Uterus (tissue), 4 donors: ENCODE results near the gene IL20RB. TPM values are rescaled to one million over a fixed set of nuclear protein-coding genes. Genes with fewer than 3 reads are reported as not detected.

Source experiments
- DNase-seq, 2 donors: peaks; one replicate each; pipeline ENCODE4 v3.0.0-alpha.2; 2019 to 2020
- H3K27ac ChIP-seq, 2 donors: fragments of 200-600 bp; sonication (generic); 1 replicate in 1 of 2; 2 replicates in 1 of 2; pipeline ENCODE4 v1.5.1; 2016 to 2018
- H3K27me3 ChIP-seq, 2 donors: fragments of 200-600 bp; sonication (generic); one replicate each; pipeline ENCODE4 v1.5.1; 2018 to 2019; ENCODE audit warnings: control low read depth in 1 of 2
- H3K36me3 ChIP-seq, 2 donors: fragments of 200-600 bp; sonication (generic); one replicate each; pipeline ENCODE4 v1.5.1; 2019; ENCODE audit warnings: control low read depth in 1 of 2
- H3K4me1 ChIP-seq, 2 donors: fragments of 200-600 bp; sonication (generic); one replicate each; pipeline ENCODE4 v1.5.1; 2018 to 2019; ENCODE audit warnings: control low read depth in 1 of 2
- H3K4me3 ChIP-seq, 2 donors: fragments of 200-600 bp; sonication (generic); 1 replicate in 1 of 2; 2 replicates in 1 of 2; pipeline ENCODE4 v1.5.1; 2018 to 2019; ENCODE audit warnings: mild to moderate bottlenecking in 1 of 2
- H3K9me3 ChIP-seq, 2 donors: fragments of 200-600 bp; sonication (generic); one replicate each; pipeline ENCODE4 v1.5.1; 2019; ENCODE audit warnings: control low read depth in 1 of 2
- POLR2A ChIP-seq, 2 donors: fragments of 450-650 bp; IDR thresholded peaks; one replicate each; pipeline ENCODE4 v1.6.1; 2016; ENCODE audit warnings: antibody characterized with exemption in 2 of 2, mild to moderate bottlenecking in 1 of 2, moderate library complexity in 1 of 2
- intact Hi-C: fragments of 100-400 bp; cut with DNase I; formaldehyde crosslinking; loops from one replicate; pipeline ENCODE4 v1.15.1; 2023; ENCODE audit warnings: low total_unique reads
- total RNA-seq, 4 donors: library from RNA; depleted of rRNA in 3 of 4; stranded (reverse); fragments of >200 nt in 3 of 4; gene quantifications; one replicate each; pipeline versions ENCODE4 v1.1.0 to v1.2.4, GENCODE V29; 2014 to 2023
- TF ChIP-seq, protein P1 (sequence below), 4 experiments: fragments of 200-600 bp in 2 of 4; fragments of 450-650 bp in 2 of 4; sonication (generic) in 2 of 4; IDR thresholded peaks; one replicate each; pipeline ENCODE4 v1.5.1; 2016 to 2019; ENCODE audit warnings: antibody characterized with exemption in 4 of 4, mild to moderate bottlenecking in 2 of 4, moderate library complexity in 1 of 4
- donor health status: DM: yes; HTN: yes; CAD: no.

IL20RB gene
- total RNA-seq, 4 donors from 2014 or later: 2.6 TPM; not detected in 3

DNA sequence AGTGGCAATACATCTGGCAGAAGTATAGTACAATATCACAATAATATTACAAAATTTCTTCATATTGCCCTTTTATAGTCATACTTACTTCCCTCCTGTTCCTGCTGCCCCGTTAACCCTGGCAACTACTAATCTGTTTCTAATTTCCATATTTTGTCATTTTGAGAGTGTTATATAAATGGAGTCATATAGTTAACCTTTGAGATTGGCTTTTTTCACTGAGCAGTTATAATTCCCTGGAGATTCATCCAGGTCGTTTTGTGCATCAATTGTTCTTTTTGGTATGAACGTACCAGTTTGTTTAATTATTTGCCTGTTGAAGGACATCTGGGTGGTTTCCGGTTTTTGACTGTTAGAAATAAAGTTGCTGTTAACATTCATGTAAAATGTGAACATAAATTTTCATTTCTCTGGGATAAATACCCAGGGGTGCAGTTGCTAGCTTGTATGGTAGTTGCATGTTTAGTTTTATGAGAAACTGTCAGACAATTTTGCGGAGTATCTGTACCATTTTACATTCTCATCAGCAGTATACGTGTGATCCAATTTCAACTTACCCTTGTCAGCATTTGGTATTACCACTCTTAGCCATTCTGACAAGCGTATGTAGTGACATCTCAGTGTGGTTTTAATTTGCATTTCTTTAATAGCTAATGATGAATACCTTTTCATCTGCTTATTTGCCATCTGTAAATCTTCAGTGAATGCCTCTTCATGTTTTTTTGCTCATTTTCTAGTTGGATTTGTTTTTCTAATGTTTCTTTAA, 32.2 kb upstream of the IL20RB start:
- H3K36me3 ChIP-seq: no peaks in the 10 kb centered on the region
- intact Hi-C loops: no loop called here
- TF ChIP-seq POLR2A (IDR thresholded peaks at IDR 0.05): no peak
- TF ChIP-seq, protein P1, sequence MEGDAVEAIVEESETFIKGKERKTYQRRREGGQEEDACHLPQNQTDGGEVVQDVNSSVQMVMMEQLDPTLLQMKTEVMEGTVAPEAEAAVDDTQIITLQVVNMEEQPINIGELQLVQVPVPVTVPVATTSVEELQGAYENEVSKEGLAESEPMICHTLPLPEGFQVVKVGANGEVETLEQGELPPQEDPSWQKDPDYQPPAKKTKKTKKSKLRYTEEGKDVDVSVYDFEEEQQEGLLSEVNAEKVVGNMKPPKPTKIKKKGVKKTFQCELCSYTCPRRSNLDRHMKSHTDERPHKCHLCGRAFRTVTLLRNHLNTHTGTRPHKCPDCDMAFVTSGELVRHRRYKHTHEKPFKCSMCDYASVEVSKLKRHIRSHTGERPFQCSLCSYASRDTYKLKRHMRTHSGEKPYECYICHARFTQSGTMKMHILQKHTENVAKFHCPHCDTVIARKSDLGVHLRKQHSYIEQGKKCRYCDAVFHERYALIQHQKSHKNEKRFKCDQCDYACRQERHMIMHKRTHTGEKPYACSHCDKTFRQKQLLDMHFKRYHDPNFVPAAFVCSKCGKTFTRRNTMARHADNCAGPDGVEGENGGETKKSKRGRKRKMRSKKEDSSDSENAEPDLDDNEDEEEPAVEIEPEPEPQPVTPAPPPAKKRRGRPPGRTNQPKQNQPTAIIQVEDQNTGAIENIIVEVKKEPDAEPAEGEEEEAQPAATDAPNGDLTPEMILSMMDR (IDR thresholded peaks at IDR 0.05): no peak
- peaks cover 0 to 6% of the 10 kb centered on the region in 2 donors for H3K4me1 ChIP-seq
- H3K9me3 ChIP-seq: no peaks in the 10 kb centered on the region
- no peaks in the 10 kb centered on the region for H3K27me3 ChIP-seq
- no peak for DNase-seq
- H3K27ac ChIP-seq: peak overlapping the region in 1 of 2 donors; percentile 0
- H3K4me3 ChIP-seq: no peak overlapping the region

DNA sequence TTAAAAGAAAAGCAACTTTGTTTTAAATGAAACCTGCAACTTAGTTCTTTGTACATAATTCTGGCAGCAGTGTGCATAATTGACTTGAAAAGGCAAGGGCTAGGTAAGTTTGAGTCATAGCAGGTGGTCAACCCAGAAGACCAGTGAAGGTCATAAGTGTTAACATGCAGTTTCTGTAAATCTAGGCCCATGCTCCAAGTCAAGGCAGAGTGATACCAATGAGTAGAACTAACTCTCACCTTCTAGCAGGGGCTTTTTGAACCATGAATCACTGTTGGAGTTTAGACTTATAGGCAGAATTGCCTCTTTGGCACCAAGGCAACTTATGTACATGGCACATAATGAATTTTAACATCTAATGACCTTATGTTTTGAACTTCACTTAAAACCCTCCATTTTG, 29.5 kb upstream of the IL20RB start:
- Histone ChIP-seq H3K9me3 (no peaks in the 10 kb centered on the region), H3K36me3 (no peaks in the 10 kb centered on the region), H3K27me3 (no peaks in the 10 kb centered on the region), H3K27ac (peak overlapping the region in 1 of 2 donors; percentile 55), H3K4me1 (peaks cover 0 to 8% of the 10 kb centered on the region in 2 donors), H3K4me3 (no peak overlapping the region)
- intact Hi-C loops: no loop called here
- TF ChIP-seq, protein P1 (IDR thresholded peaks at IDR 0.05): no peak
- no peak for TF ChIP-seq POLR2A (IDR thresholded peaks at IDR 0.05)
- no peak for DNase-seq

DNA sequence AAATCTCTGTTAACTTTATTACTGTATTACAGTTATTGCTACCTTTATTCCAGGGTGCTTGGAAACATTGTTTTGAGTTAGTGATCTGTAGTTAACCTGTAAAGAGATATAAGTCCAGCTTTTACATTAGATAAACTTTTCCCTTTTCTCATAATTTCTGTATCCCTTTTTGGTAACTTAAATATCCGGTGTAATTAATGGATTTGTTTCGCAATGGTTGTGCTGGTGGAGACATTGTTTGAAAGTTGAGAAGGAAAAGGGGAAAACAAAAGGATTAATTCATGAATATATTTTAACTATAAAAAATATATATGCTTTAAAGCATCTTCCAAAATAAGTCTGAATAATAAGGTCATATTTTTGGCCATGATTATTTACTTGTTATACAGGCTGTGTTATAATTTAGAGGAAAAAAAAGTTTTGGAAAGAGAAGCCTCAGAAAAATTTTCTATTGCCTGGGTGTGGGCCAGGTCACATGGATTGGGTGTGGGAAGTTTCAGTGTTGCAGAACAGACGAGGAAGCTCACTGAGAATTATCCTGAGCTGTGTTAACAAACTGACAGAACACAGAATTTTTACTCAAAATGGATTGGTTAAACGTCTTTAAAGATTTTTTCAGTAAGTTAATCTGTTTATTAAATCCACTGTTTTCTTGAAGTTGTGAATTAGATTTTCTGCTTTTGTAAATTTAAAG, 27.7 kb upstream of the IL20RB start:
- no peak overlapping the region for H3K4me3 ChIP-seq
- peak overlapping the region; percentile 19 to 55 for H3K27ac ChIP-seq
- H3K9me3 ChIP-seq: no peaks in the 10 kb centered on the region
- H3K27me3 ChIP-seq: no peaks in the 10 kb centered on the region
- intact Hi-C loops: no loop called here
- DNase-seq: peak; percentile 49 to 56
- peaks cover 0 to 8% of the 10 kb centered on the region in 2 donors for H3K4me1 ChIP-seq
- no peaks in the 10 kb centered on the region for H3K36me3 ChIP-seq
- TF ChIP-seq POLR2A (IDR thresholded peaks at IDR 0.05): no peak
- TF ChIP-seq, protein P1 (IDR thresholded peaks at IDR 0.05): no peak

DNA sequence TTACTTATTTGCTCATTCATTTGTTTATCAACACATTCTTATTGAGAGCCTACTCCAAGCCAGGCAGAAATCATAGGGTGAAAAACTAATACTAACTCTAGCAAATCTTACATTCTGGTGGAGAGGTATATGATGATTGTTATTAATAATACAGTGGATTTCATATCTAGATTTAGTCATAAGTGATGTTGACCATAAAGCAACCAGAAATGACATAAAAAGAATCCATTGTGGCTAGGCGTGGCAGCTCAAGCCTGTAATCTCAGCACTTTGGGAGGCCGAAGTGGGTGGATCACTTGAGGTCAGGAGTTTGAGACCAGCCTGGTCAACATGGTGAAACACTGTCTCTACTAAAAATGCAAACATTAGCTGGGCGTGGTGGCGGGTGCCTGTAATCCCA, 26.2 kb upstream of the IL20RB start:
- Histone ChIP-seq H3K9me3 (no peaks in the 10 kb centered on the region), H3K27ac (peak overlapping the region in 1 of 2 donors; percentile 55), H3K4me3 (no peak overlapping the region), H3K27me3 (no peaks in the 10 kb centered on the region), H3K4me1 (peaks cover 0 to 8% of the 10 kb centered on the region in 2 donors), H3K36me3 (no peaks in the 10 kb centered on the region)
- no peak for DNase-seq
- intact Hi-C loops: no loop called here
- TF ChIP-seq, protein P1 (IDR thresholded peaks at IDR 0.05): no peak
- no peak for TF ChIP-seq POLR2A (IDR thresholded peaks at IDR 0.05)

DNA sequence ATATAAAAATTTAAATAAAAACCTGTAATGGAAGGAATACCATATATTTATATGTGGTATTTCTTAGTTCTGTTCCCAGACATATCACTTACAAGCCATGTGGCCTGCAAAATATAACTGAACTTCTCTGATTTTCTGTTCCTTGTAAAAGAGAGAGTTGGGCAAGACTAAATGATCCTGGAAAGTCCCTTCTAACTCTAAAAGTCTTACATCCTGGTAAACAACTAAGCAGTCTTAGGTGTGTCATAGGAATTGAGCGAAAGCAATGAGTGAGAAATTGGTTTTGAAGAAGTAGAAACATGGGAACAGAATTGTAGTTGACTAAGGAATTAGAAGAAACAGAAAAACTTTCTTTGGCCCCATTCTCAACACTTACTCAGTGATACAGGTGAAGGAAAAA, 25.3 kb upstream of the IL20RB start:
- Histone ChIP-seq H3K4me3 (no peak overlapping the region), H3K4me1 (peaks cover 0 to 8% of the 10 kb centered on the region in 2 donors)
- no peak for DNase-seq

More for the DNA sequence above, 25.3 kb upstream of the IL20RB start:
- no peaks in the 10 kb centered on the region for H3K36me3 ChIP-seq
- no peaks in the 10 kb centered on the region for H3K9me3 ChIP-seq
- intact Hi-C loops: no loop called here
- H3K27me3 ChIP-seq: no peaks in the 10 kb centered on the region
- TF ChIP-seq POLR2A (IDR thresholded peaks at IDR 0.05): no peak
- TF ChIP-seq, protein P1 (IDR thresholded peaks at IDR 0.05): no peak
- peak overlapping the region in 1 of 2 donors; percentile 13 for H3K27ac ChIP-seq
